Suppressor macrophage treated with lipopolysaccharide for 1 hour (primary cell): Measurements from ENCODE around the gene TUBE1.

ENCODE experiments used
- DNase-seq, 3 donors: peaks; one replicate each; pipeline ENCODE4 v3.0.0-alpha.2; 2020 to 2022

TUBE1 gene

GRCh38 chr6:112033791-112034615, 53.3 kb downstream of the TUBE1 start:
- DNase-seq, result no peak

GRCh38 chr6:112032728-112033127, 54.6 kb downstream of the TUBE1 start:
- no peak for DNase-seq

- DNase-seq, result no peak
Observed at GRCh38 chr6:112031960-112032359, 55.3 kb downstream of the TUBE1 start.

GRCh38 chr6:112030961-112031660, 56.2 kb downstream of the TUBE1 start:
- DNase-seq, result no peak

- DNase-seq, result no peak
Observed at GRCh38 chr6:112030206-112030960, 56.9 kb downstream of the TUBE1 start.

GRCh38 chr6:112029045-112029822, 58.0 kb downstream of the TUBE1 start:
- peak; percentile 83 to 88 (median 88) for DNase-seq

GRCh38 chr6:112027942-112028674, 59.2 kb downstream of the TUBE1 start:
- no peak for DNase-seq

GRCh38 chr6:112026933-112027332, 60.3 kb downstream of the TUBE1 start:
- DNase-seq, result no peak

GRCh38 chr6:112024464-112024863, 62.8 kb downstream of the TUBE1 start:
- DNase-seq, result no peak

- DNase-seq, result no peak
Observed at GRCh38 chr6:112022749-112023148, 64.5 kb downstream of the TUBE1 start.

- DNase-seq, result no peak
Observed at GRCh38 chr6:112021691-112022310, 65.5 kb downstream of the TUBE1 start.
